Measurements from ENCODE around the gene IKZF4. TPM values are rescaled to one million over a fixed set of nuclear protein-coding genes. Genes with fewer than 3 reads are reported as not detected.
A peak's percentile ranks its signal among the peaks of the same experiment; 100 is the strongest.

IKZF4 gene
- total RNA-seq, 1 donor from 2014 or later: 4.3 TPM

DNA sequence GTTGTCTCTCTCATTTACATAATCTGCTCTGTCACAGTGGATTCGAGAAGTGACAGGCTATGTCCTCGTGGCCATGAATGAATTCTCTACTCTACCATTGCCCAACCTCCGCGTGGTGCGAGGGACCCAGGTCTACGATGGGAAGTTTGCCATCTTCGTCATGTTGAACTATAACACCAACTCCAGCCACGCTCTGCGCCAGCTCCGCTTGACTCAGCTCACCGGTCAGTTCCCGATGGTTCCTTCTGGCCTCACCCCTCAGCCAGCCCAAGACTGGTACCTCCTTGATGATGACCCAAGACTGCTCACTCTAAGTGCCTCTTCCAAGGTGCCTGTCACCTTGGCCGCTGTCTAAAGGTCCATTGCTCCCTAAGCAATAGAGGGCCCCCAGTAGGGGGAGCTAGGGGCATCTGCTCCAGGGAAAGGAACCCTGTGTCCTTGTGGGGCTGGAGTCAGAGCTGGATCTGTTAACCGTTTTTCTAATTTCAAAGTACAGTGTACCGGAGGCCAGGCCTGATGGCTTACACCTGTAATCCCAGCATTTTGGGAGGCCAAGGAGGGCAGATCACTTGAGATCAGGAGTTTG, 64.2 kb downstream of the IKZF4 start:
- no peak for ATAC-seq

DNA sequence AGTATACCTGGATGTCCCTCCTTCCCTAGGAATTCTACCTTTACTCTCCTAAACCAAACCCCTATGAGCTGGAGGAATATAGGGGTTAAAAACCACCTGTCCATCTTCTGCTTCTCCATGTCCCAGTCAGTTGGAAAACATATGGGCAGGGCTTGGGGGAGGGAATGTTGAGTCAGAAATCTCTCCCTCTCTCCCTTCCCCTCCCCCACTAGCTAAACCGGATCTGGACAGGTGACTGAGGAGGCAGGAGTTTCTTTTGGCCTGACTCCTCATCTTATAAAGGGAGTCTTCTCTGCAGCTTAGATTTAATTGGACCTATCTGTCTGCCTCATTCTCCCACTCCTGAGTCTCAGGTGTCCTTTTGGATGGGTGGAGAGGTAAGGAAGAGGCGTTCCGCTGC, 65.3 kb downstream of the IKZF4 start:
- ATAC-seq: peak; percentile 83

DNA sequence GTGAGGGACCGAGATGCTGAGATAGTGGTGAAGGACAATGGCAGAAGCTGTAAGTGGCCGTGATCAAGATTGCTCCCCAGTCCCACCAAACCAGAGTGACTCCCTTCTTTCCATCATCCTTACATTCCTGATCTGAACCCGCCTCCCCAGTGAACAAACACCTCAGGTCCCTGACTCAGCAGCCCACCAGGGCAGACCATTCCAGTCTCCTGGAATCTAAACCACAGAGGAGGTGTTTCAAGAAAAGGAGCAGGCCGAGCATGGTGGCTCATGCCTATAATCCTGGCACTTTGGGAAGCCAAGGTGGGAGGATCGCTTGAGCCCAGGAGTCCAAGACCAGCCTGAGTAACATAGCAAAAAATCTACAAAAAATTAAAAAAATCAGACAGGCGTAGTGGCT, 65.8 kb downstream of the IKZF4 start:
- ATAC-seq: no peak

DNA sequence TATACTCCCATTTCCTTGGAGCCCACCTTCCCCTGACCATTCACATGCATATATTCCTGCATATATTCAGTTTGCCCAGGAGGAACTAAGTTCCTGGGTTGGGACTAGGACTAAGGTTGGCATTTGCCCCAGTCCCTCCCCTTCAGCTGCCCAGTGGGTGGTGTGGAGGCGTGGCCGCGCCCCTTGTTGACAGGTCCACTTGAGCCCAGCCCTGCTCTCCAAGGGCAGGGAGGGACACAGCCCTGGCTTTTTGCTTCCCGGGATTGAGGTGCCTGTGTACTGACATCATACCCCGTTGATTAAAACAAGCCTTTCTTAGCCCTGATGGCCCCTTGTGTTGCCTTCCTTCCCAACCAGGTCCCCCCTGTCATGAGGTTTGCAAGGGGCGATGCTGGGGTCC, 66.4 kb downstream of the IKZF4 start:
- peak; percentile 71 for ATAC-seq

Other genes starting within 250 kb of the IKZF4 start
- 47.6 TPM for gene SARNP, start 203.3 kb upstream of the IKZF4 start, total RNA-seq
- gene ORMDL2, start 203.0 kb upstream of the IKZF4 start, total RNA-seq: 64.2 TPM
- gene DNAJC14, start 191.5 kb upstream of the IKZF4 start, total RNA-seq: 15.3 TPM
- gene MMP19, start 178.1 kb upstream of the IKZF4 start, total RNA-seq: 0.60 TPM
- gene PYM1, start 93.1 kb upstream of the IKZF4 start, total RNA-seq: 66.9 TPM
- gene DGKA, start 89.9 kb upstream of the IKZF4 start, total RNA-seq: 170 TPM
- gene PMEL, start 55.0 kb upstream of the IKZF4 start, total RNA-seq: 0.52 TPM
- gene CDK2, start 54.2 kb upstream of the IKZF4 start, total RNA-seq: 20.5 TPM
- gene RAB5B, start 47.0 kb upstream of the IKZF4 start, total RNA-seq: 111 TPM
- gene SUOX, start 23.8 kb upstream of the IKZF4 start, total RNA-seq: 16.0 TPM
- gene RPS26, start 20.9 kb downstream of the IKZF4 start, total RNA-seq: 52.8 TPM
- gene ERBB3, start 59.1 kb downstream of the IKZF4 start, total RNA-seq: 68.1 TPM
- 125 TPM for gene PA2G4, start 83.5 kb downstream of the IKZF4 start, total RNA-seq
- 4,992 TPM for gene RPL41, start 95.6 kb downstream of the IKZF4 start, total RNA-seq
- gene ZC3H10, start 97.2 kb downstream of the IKZF4 start, total RNA-seq: 1.8 TPM
- gene ESYT1, start 107.2 kb downstream of the IKZF4 start, total RNA-seq: 48.8 TPM
- gene MYL6B, start 131.5 kb downstream of the IKZF4 start, total RNA-seq: 54.2 TPM
- gene MYL6, start 137.3 kb downstream of the IKZF4 start, total RNA-seq: 1,179 TPM
- 44.4 TPM for gene SMARCC2, start 168.4 kb downstream of the IKZF4 start, total RNA-seq
- 26.9 TPM for gene RNF41, start 200.9 kb downstream of the IKZF4 start, total RNA-seq
- 26.5 TPM for gene NABP2, start 203.3 kb downstream of the IKZF4 start, total RNA-seq
- gene SLC39A5, start 209.0 kb downstream of the IKZF4 start, total RNA-seq: not detected
- gene ANKRD52, start 237.3 kb downstream of the IKZF4 start, total RNA-seq: 19.8 TPM
- gene COQ10A, start 245.9 kb downstream of the IKZF4 start, total RNA-seq: 3.1 TPM